CD4-positive, alpha-beta T cell treated with Interleukin-6 for 4 hours (primary cell): ENCODE results near the gene SYT8.

Source experiments
- DNase-seq: peaks from one replicate; pipeline ENCODE4 v3.0.0-alpha.2; 2020; ENCODE audit warnings: mixed read lengths

The SYT8 gene

GRCh38 chr11:1819074-1819473 lies 15.7 kb upstream of the SYT8 start:
- no peak for DNase-seq

- no peak for DNase-seq
Observed at GRCh38 chr11:1820463-1821325, 14.1 kb upstream of the SYT8 start.

- DNase-seq: no peak
Observed at GRCh38 chr11:1821562-1821961, 13.2 kb upstream of the SYT8 start.

GRCh38 chr11:1822648-1823375 lies 12.0 kb upstream of the SYT8 start:
- no peak for DNase-seq

- no peak for DNase-seq
Observed at GRCh38 chr11:1823376-1824220, 11.2 kb upstream of the SYT8 start.

GRCh38 chr11:1824221-1825038 lies 10.4 kb upstream of the SYT8 start:
- DNase-seq: no peak

GRCh38 chr11:1825039-1825740 lies 9.6 kb upstream of the SYT8 start:
- DNase-seq: peak; percentile 28

- no peak for DNase-seq
Observed at GRCh38 chr11:1825785-1826451, 8.9 kb upstream of the SYT8 start.

- DNase-seq: no peak
Observed at GRCh38 chr11:1826552-1827094, 8.2 kb upstream of the SYT8 start.

- DNase-seq: no peak
Observed at GRCh38 chr11:1827095-1827813, 7.5 kb upstream of the SYT8 start.

GRCh38 chr11:1827931-1828330 lies 6.9 kb upstream of the SYT8 start:
- DNase-seq: no peak

- no peak for DNase-seq
Observed at GRCh38 chr11:1828542-1828941, 6.2 kb upstream of the SYT8 start.

GRCh38 chr11:1829039-1829820 lies 5.6 kb upstream of the SYT8 start:
- DNase-seq: no peak

GRCh38 chr11:1830004-1830321 lies 4.8 kb upstream of the SYT8 start:
- no peak for DNase-seq

GRCh38 chr11:1830322-1831223 lies 4.2 kb upstream of the SYT8 start:
- DNase-seq: no peak

GRCh38 chr11:1831338-1832210 lies 3.2 kb upstream of the SYT8 start:
- no peak for DNase-seq

- peak; percentile 77 for DNase-seq
Observed at GRCh38 chr11:1832211-1832919, 2.4 kb upstream of the SYT8 start.
